ENCODE measurements around the gene SPEG.
"Not testable (repeated sequence)": the region's sequence is repeated elsewhere in the genome, so short reads cannot be mapped to it uniquely, and the experiment has no call there.

Gene SPEG

DNA sequence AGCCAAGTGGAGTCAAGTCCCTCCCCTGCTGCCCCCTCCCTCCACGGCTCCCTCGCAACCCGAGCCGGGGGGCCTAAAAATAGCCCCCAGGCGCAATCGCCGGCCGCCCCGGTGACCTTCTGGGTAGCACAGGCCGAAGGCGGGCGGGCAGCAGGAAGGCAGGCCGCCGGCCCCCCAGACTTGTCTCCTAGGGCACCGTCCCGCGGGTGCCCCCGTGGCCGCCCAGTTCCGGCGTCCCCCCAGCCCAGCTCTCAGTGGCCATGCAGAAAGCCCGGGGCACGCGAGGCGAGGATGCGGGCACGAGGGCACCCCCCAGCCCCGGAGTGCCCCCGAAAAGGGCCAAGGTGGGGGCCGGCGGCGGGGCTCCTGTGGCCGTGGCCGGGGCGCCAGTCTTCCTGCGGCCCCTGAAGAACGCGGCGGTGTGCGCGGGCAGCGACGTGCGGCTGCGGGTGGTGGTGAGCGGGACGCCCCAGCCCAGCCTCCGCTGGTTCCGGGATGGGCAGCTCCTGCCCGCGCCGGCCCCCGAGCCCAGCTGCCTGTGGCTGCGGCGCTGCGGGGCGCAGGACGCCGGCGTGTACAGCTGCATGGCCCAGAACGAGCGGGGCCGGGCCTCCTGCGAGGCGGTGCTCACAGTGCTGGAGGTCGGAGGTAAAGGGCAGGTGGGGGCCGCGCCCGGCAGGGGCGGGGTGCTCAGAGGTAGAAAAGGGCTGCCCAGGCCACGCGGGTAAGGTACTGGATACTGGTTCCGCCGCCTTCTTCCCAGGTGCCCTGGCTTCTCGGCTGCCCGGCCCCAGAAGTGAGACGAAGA is at the start of gene SPEG:
TSS of gene SPEG (plus strand) at position 126 of the 808 bp plus-strand sequence. CDS start at position 261, 135 bp downstream.
- no peak for DNase-seq (ENCODE audit: low read depth)

DNA sequence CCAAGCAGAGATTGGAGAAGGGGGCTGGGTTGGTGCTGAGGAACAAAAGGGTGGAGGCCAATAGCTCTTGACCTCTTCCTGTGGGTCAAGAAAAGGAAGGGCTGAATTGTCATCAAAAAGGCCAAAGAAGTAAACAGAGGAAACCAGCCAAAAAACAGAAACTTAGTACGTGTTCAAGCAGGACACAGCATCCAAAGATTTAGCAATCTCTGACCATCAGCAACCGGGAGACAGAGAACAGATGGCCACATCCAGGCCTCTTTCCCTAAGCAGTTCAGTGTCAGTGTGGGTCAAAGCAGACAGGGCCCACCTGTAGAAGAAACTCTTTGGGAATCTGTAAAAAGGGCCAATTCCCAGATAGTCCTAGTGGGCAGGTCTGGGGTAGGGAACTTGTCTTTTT is 49.8 kb upstream of the SPEG start:
- no peak for DNase-seq (ENCODE audit: low read depth)

DNA sequence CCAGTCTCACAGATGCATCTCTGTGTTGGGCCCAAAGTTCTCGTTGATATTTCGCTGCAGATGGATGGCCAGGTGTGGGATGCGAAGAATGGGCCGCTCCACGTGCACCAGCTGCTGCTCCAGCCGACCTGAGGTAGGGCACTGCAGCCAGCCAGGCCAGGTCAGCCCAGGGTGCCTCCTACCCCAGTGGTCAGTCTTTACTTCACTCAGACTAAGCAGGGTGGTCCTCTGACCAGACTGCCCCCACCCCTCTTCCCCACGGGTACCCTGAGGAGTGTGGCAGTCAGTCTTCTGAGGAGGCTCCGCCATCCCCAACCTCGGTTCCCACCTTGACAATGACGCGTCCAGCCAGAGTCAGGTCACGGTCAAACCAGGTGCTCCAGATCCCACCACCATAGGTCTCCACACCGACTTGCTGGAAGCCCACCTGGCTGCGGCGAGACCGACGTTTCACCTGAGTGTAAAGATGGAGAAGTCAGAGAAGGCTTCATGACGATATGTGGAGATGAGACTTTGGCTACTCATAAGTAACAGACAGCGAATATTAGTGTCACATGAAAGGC is 48.6 kb upstream of the SPEG start:
- DNase-seq (ENCODE audit: low read depth) = no peak

DNA sequence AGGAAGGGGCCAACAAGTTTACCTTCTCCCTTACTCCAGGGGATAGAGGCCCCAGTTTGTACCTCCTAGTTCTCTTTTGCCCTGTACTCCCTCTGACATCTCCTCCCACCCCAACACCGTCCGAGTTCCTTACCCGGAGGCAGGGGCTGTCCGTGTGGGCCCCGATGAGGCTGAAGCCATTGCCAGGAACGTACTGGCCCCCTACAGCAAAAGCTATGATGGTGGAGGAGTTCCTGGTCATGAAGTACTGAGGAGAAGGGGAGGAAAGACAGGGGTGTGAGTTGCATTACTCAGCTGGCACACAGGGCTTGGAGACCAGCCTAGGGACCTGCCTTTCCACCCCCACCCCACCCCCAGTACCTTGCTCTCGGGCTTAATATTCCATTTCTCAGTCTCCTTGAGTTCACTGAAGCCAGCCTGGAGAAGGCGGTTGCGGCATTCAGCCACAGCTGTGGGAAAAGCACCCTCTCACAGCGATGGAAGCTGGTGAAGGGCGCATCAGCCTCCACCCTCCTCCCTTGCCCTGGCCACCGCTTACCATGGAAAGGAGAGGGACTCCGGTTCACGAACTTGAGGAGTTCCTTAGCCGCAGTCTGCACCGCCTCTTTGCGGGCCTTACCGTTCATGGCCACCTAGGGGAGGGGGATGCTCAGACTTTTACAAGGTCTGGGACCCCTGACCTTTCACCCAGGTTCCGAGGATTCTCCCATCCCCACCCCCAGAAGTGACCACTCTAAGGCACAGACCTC is 47.9 kb upstream of the SPEG start:
- no peak for DNase-seq (ENCODE audit: low read depth)

DNA sequence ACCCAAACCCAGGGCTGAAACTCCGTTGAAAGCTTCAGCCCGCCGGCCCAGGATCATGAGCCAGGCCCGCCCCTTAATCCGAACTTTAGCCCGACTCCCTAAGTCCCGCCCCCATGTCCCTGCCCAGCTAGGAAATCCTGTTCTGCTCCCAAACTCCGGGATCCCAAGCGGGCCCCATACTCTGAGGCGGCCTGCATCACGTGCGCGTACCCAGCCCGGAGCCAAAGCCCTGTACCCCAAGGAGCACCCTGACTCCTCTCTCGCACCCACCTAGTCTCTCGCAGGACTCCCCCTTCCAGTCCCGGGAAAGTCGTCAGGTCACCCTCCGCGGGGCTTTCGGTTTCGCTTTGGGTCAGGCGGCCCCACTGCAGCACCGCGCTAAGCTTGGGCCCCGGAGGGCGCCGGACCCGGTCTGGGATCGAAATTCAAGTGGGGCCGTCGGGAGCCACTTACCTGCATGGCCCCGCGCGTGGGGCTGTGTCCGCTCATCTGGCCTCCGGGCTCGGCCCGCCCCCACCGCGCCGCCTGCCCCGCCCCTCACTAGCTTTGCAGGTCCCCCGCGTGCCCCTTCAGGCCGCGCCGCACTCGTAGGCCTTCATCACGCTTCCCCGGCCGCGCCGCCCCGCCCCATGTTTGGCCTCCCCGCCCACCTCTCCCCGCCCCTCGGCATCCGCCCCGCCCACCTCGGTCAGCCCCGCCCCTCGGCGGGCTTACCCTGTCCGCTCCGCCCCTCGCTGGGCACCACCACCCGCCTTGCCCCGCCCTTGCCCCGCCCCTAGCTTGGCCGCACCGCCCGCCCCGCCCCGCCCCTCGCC is 47.1 kb upstream of the SPEG start, which contains the start of gene DNPEP:
TSS of gene DNPEP (minus strand) at position 607 of the 815 bp plus-strand sequence. CDS start at position 489, 118 bp downstream.
- peak; percentile 94 for DNase-seq (ENCODE audit: low read depth)

DNA sequence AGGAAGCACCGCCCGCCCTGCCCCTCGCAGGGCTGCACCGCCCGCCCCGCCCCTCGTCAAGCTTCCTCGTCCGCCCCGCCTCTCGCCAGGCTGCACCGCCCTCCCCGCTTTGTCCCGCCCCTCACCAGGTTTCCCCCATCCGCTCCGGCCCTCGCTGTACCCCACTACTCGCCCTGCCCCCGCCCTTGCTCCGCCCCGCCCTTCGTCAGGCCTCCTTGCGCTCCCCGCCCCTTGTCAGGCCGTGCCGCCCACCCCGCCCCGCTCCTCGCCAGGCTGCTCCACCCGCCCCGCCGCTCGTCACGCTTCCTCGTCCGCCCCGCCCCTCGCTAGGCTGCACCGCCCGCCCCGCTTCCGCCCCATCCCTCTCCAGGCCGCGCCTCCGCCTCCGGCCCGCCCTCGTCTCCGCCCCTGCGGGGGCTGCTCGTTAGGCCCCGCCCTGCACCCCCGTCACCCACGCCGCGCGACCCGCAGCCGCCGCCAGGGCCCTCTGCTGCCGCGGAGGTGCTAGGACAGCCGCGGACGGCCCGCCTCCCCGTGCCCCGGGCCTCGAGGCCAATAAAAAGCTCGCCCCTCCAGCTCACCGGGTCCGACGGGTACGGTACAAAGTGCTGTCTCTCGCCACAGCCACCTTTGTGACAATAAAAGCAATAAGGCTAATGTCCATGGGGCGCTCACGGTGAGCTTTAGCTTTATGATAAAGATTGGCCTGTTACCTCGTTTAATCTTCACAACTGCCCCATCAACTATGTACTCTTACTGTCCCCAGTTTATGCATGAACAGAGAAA is 46.3 kb upstream of the SPEG start:
- peak; percentile 99 for DNase-seq (ENCODE audit: low read depth)

DNA sequence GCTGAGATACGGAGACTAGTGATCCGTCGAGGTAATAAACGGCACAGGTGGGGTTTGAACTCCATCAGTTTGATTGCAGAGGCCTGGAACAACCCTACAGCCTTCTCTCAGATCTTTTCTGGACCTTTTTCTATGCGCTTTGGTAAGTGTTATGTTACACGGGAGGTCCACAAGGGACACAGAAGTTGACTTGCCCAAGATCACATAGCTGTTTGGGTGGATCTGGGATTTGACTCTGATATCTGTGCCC is 45.8 kb upstream of the SPEG start:
- DNase-seq (ENCODE audit: low read depth) = no peak

DNA sequence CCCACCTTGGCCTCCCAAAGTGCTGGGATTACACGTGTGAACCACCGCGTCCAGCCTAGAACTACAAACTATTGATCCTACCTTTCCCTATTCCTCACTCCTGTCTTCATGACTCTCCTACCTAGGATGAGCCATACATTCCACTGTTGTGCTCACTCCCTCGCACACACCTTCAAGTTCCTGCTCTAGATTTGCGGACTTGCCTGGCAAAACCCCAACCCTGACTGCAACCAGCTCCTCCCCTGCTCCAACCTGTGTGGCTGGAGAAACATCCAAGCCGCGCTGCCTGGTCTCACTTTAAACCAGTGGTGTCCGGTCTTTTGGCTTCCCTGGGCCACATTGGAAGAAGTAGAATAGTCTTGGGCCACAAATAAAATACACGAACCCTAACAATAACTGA is 41.9 kb upstream of the SPEG start:
- no peak for DNase-seq (ENCODE audit: low read depth)

DNA sequence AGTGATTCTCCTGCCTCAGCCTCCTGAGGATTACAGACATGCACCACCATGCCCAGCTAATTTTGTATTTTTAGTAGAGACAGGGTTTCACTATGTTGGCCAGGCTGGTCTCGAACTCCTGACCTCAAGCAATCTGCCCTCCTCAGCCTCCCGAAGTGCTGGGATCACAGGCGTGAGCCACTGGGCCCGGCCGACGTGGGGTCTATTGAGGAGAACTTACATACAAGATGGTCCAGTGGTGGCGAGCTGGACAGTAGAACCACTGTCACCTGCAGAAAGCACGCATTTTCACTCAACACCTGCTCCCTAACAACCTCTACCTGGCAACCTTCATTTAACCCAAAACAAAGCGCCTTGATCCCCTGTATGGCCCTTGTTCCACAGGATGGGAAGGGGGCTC is 39.6 kb upstream of the SPEG start:
- DNase-seq (ENCODE audit: low read depth) = not testable (repeated sequence)

DNA sequence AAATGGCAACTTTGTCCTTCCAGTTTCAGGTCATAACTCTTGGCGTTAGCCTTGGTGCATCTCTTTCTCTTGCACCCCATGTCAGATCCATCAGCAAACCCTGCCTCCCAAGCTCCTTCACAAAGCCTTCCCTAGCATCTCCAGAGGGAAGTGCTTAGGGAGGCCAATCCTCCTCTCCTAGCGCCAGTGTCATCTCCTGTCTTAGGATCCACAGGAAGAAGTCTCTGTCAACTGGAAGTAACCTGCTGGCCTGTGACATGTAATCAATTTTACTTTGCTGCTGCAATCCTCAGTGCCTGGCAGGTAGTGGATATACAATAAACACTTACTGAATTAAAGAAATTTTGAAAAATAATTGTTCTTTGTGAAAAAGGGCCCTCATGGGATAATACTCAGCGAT is 39.0 kb upstream of the SPEG start:
- DNase-seq (ENCODE audit: low read depth) = no peak

DNA sequence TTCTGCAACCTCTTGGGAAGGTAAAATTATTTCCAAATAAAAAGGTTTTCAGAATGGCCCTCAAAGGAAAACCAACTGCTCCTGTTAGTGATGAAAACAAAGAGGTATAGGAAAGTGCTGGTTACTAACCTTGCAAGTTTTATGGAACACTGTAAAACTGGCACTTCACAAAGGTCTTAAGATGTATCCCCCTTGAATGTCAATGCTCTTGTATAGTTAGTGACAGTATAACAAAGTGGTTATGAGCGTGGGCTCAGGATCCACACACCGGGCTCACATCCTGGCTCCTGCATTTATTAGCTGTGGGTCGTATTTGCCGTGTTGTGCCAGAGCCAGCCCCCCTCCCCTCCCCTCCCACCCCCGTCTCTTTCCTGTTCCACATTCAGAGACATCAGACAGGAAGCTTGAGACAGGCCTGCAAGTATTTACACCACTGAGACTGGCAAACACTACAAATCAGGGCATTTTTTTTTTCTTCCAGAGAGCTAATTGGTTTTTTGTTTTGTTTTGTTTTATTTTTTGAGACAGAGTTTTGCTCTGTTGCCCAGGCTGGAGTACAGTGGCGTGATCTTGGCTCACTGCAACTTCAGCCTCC is 37.7 kb upstream of the SPEG start:
- DNase-seq (ENCODE audit: low read depth) = no peak

DNA sequence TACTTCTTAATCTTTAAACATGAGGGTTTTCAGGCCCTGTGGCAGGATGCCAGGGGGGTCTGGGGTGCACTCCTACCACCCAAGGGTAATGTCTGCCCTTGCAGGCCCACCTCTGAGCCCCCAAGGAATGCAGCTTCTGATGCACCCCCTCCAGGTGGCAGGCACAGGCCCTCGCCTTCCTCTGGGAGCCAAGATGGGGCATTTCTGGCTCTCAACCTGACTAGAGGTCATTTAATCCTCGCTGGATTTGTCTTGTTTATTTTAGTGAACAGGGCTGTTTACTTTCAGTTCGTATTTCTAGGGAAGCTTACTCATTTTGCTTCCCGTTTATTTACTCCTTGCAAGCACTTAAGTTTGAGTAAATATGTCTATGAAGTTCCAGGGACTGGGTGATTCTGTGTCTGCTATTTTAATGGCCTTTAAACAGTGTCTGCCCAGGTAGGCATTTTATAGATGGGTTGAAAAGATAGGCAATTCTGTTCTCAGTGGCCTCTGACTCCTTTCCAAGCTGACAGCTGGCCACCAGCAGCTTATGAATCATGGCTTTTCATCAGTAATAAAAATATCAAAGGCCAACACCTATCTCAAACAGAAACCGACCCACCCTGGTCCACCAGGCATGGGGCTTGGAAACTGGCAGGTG is 35.8 kb upstream of the SPEG start:
- no peak for DNase-seq (ENCODE audit: low read depth)

DNA sequence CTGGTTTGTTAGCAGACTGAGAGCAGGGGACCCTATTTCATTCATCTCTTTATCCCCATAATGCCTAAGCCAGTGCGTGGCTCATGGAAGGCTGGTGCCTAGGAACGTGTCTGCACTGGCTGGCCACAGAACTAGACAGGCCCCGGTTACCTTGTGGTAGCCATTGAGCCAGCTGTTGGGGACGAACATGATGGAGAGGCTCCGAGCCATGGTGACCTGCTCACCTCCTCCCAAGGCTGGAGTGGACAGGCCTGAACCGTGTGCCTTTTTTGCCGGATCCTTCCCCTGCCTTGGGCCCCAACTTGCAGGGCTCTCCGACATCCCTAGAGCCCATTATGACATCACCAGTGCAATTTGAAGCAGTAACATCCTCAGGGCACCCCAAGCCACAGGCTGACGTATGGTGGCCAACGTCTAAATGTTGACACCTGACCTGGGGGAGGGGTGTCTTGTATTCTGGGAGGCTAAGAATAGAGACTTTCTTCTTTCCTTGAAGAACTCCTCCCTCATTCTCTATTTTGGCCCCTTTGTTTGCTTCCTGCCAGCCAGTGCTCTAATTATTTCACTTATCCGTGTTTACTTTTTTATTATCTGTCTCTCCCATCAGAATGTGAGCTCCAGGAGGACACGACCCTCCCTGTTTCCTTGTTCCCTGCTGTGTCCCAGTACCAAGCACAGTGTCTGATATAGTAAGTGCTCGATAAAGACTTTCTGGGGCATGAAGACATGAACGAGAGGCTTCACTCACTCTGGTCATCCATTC is 34.7 kb upstream of the SPEG start:
- no peak for DNase-seq (ENCODE audit: low read depth)

DNA sequence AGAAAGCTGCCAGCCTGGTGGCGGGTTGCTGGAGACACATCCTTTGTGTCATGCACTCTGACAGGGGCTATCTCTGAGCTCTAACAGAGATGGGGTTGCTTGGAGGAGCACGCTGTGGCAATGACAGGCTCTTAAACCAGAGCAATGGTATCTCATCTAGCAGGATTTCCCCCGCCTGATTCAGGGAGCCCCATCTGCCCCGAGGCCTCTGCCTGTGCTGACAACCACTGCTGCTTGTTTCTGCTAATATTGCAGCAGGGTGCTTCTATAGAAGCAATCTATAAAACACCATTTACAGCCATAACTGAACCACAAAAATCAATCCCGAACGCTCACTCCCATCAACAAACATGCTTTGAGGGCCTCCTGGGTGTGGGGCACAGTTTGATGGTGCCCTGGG is 34.1 kb upstream of the SPEG start:
- DNase-seq (ENCODE audit: low read depth) = no peak

DNA sequence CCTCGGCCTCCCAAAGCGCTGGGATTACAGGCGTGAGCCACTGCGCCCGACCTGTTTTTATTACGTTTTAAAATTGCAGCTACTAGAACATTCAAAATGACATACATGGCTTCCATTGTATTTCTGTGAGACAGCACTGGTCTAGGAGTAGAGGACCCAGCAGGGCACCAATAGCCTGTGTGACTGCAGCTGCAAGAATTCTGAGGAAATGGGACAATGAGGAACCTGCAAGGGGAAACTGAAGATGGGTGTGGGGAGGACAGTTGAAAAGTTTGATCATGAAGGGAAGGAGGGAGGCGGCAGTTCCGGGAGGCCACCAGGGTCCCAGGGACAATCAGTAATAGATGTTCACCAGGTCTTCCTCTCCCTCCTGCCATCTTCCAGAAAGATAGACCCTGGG is 33.0 kb upstream of the SPEG start:
- no peak for DNase-seq (ENCODE audit: low read depth)

DNA sequence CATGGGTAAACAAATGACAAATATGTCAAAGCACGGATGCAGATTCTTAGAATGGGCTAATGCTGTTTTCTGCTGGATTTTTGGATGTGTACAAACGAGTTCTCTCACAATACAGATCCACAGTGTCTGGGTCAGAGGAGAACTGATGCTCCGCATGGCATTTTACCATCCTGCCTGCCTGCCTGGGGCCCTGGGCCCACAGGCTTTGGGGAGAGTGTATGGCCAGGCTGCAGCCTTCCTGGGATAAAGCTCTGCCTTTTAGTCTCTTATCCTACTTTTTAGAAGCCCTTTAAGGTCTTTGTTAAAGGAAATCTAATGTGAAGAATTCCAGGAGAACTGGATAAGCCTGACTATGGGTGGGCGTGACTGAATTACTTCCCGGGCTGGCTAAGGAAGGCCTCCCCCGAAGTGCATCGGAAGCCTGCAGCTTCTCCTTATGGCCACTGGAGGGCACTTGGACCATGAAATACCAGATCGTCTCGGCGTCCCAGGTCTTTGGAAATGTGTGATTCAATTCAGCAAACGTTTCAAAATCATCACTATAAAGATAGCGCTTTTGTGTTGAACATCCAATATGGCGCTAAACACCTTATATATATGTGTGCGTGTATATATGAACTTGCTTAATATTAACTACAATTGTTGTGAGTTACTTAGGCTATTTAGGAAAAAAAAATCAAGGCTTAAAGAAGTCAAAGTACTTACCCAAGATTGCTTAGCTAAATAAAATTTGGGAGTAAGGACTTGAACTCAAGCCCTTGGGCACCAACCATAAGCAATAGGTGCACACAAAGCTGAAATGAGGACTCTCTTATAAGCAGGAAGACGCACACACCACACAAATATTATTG is 31.8 kb upstream of the SPEG start:
- DNase-seq (ENCODE audit: low read depth) = peak; percentile 20

DNA sequence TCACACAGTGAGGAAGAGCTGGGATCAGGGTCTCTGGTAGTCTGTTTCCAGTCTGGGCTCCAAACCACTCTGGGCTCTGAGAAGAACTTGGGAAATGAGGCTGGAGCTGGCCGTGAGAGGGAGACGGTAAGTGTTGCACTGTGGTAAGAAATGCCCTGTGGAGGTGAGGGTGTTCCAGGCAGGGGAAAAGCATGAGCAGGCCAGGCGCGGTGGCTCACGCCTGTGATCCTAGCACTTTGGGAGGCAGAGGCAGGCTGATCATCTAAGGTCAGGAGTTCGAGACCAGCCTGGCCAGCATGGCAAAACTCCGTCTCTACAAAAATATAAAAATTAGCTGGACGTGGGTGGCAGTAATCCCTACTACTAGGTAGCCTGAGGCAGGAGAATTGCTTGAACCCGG is 30.8 kb upstream of the SPEG start:
- DNase-seq (ENCODE audit: low read depth) = no peak

DNA sequence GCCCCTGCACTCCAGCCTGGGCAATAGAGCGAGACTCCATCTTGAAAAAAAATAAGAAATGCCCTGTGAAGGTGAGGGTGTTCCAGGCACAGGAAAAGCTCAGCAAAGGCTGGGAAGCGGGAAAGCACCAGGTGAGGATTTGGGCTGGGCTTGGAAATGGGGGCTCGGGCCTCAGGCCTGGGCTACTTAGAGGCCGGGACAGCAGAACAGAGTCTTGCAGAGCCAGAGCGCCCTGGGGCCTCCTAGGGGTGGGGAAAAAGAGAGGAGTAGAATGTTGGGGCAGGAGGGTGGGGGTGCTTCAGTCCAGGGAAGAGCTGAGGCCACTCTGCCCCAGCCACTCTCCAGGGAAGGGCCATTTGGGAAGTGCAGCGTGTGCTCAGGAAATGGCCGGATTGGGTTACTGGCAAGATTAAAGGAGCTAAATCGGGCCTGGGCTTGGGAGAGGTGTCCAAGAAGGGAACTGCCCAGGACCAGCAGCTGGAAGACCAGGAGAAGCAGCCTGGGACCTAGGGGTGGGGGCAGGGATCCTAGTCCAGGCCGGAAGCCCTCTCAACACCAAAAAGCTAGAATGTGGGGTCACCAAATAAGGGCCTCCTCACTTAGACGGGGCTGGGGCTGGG is 30.2 kb upstream of the SPEG start:
- no peak for DNase-seq (ENCODE audit: low read depth)

DNA sequence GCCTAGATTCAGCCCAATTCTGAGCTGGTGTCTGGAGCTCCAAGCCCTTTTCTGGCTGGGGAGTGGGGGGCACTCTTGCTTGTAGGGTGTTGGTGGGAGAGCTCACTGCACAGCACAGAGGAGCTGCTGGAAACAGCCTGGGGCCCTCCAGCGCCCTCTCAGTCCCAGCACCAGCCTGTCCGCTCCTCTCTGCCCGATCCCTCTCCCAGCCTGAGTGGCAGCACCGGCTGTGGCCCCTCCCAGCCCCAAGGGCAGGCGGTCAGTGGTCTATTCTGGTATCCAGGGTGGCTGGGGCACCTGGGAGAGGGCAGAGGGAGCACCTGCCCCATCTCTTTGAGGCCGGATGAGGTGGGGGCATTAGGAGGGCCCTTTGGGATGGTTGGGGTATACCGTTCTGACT is 29.7 kb upstream of the SPEG start:
- DNase-seq (ENCODE audit: low read depth) = no peak

Measured in activated T-helper 1 cell treated with Interleukin-2 at 50 U/mL for 16 hours (primary cell).